GM19397 (cell line): Measurements from ENCODE around the gene COL5A1.

Experiments used
- ATAC-seq: cut with Tn5 transposase; IDR thresholded peaks from one replicate; pipeline ENCODE4 v1.9.1; 2021; ENCODE audit warnings: mild to moderate bottlenecking, moderate library complexity; ENCODE audit not compliant: unreplicated experiment

Gene COL5A1

GRCh38 chr9:134641173-134641989 lies at the start of gene COL5A1:
COL5A1 (plus strand) TSS chr9:134641803; CDS start chr9:134642188, 385 bp downstream.
- no peak for ATAC-seq

- ATAC-seq: no peak
Observed at GRCh38 chr9:134592018-134592818, 49.4 kb upstream of the COL5A1 start.

- no peak for ATAC-seq
Observed at GRCh38 chr9:134592819-134593200, 48.8 kb upstream of the COL5A1 start.

- no peak for ATAC-seq
Observed at GRCh38 chr9:134593286-134594077, 48.1 kb upstream of the COL5A1 start.

- ATAC-seq: no peak
Observed at GRCh38 chr9:134594078-134594941, 47.3 kb upstream of the COL5A1 start.

GRCh38 chr9:134595014-134595413 lies 46.6 kb upstream of the COL5A1 start:
- ATAC-seq: no peak

GRCh38 chr9:134597041-134597913 lies 44.3 kb upstream of the COL5A1 start:
- no peak for ATAC-seq

GRCh38 chr9:134597957-134598883 lies 43.4 kb upstream of the COL5A1 start:
- ATAC-seq: no peak

GRCh38 chr9:134598884-134599245 lies 42.7 kb upstream of the COL5A1 start:
- ATAC-seq: no peak

GRCh38 chr9:134600371-134600770 lies 41.2 kb upstream of the COL5A1 start:
- no peak for ATAC-seq

GRCh38 chr9:134600836-134601638 lies 40.6 kb upstream of the COL5A1 start:
- ATAC-seq: no peak

GRCh38 chr9:134601764-134602163 lies 39.8 kb upstream of the COL5A1 start:
- ATAC-seq: no peak

GRCh38 chr9:134602547-134603362 lies 38.8 kb upstream of the COL5A1 start:
- ATAC-seq: no peak

- ATAC-seq: no peak
Observed at GRCh38 chr9:134604834-134605233, 36.8 kb upstream of the COL5A1 start.

- ATAC-seq: no peak
Observed at GRCh38 chr9:134605351-134605965, 36.1 kb upstream of the COL5A1 start.

GRCh38 chr9:134605966-134606357 lies 35.6 kb upstream of the COL5A1 start:
- ATAC-seq: no peak
